ENCODE results near the gene RND2.

- TF ChIP-seq CTCF (conservative IDR thresholded peaks at IDR 0.05; ENCODE audit: low read depth, low read length) = no peak
- no peak; the same call in 1 of the 2 replicates for TF ChIP-seq MXI1 (IDR thresholded peaks at IDR 0.05; ENCODE audit: borderline replicate concordance, low read depth, low read length)
These were observed 3.1 kb upstream of the RND2 start, which contains the start of gene VAT1 for GRCh38 chr17:43021741-43022512.

All from IMR-90 (cell line).